Activated CD4-positive, alpha-beta T cell treated with anti-CD3 and anti-CD28 coated beads, Interleukin-2, amount 50 U/mL, for 4 hours (primary cell): Measurements from ENCODE around the gene NLGN1.
"Not testable (repeated sequence)": the region's sequence is repeated elsewhere in the genome, so short reads cannot be mapped to it uniquely, and the experiment has no call there.

ENCODE experiments used
- DNase-seq, 2 experiments: peaks; one replicate each; pipeline ENCODE4 v3.0.0-alpha.2; 2020

The NLGN1 gene

GRCh38 chr3:173439004-173439403, 41.5 kb downstream of the NLGN1 start:
- DNase-seq = no peak

DNA sequence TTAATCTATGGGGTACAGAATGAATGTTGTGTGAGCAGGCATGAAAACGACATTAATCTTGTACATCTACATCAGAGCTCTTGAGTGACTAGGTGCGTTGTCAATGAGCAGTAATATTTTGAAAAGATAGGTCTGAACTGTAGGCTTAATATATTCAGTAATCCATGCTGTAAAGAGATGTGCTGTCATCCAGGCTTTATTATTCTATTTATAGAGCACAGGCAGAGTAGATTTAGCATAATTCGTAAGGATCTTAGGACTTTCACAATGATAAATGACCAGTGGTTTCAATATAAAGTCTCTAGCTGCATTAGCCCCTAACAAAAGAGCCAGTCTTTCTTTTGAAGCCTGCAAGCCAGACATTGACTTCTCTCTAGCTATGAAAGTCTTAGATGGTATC, 43.0 kb downstream of the NLGN1 start:
- no peak for DNase-seq

DNA sequence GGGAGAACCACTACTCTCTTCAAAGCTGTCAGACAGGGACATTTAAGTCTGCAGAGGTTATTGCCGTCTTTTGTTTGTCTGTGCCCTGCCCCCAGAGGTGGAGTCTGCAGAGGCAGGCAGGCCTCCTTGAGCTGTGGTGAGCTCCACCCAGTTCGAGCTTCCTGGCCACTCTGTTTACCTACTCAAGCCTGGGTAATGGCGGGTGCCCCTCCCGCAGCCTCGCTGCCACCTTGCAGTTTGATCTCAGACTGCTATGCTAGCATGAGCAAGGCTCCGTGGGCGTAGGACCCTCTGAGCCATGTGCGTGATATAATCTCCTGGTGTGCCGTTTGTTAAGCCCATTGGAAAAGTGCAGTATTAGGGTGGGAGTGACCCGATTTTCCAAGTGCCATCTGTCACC, 54.0 kb downstream of the NLGN1 start:
- DNase-seq = not testable (repeated sequence)

DNA sequence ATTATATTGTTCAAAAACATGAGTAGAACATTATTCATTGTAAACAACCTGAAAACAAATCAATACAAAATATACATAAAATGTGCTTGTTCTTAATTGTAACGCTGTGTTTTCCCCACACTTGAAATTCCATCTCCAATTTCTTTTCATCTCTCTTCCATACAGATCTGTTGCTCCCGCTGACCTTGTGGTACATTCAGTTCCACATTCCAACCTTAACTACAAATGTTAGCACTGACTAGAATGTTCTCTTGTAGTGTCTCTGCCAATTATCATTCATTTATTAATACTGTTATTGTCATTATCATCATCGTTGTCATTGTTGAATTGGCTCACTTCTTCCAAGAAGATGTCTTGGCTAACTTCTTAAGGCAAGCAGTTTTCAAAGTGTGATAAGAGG, 65.7 kb downstream of the NLGN1 start:
- DNase-seq = no peak

DNA sequence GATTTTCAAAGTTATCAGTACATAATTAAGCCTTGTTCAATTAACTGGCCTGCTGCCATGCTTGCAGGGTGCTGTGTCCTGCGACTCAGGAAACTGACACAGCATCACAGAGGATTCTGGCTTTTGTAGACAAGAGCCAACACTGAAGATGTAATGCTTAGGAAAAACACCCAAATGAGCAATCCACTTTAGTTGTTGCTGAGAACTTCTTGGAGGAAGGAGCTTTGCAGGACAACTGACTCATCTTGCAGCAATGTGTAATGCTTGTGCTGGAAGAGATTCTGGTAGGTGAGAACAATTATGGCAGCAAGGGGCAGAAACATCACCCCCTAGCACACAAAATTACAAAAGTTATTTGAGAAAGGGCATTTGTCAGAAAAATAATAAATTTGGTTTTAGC, 67.6 kb downstream of the NLGN1 start:
- no peak for DNase-seq

DNA sequence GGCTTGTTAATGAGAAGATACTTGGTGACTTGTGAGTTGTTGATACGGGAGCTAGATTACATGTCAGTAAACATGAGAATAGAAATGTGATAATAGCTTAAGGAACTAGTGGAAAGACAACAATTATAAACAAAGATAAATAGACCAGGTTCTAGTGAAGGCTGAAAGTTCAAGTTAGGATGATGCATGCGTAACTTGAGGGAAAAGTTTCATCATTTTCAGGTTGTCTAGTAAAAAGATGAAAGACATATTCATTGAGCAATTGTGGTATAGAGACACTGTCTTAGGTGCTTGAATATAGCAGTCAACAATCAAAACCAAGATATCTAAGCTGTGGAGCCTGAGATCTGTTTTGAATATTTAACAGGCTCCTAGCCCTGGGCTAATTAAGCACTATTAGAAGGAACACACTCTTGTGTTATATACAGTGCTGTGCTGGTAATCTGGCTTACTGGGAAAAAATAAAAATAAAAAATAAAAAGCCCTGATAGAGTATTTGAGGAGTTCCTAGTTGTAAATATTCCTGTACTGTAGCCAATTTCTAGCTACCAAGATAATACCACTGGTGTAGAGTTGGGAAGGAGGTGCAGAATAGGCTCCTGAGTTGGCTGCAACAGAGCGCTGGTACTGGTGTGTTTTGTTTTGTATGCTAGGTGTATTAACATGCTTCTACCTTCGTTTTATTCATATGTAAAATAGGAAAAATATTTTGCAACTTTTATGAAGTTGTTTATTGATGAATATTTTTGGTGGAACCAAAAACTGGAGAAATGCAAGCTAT, 68.5 kb downstream of the NLGN1 start:
- DNase-seq = no peak

GRCh38 chr3:173467501-173467900, 70.0 kb downstream of the NLGN1 start:
- no peak for DNase-seq

GRCh38 chr3:173473237-173473636, 75.7 kb downstream of the NLGN1 start:
- no peak for DNase-seq

GRCh38 chr3:173479301-173479700, 81.8 kb downstream of the NLGN1 start:
- DNase-seq = no peak

DNA sequence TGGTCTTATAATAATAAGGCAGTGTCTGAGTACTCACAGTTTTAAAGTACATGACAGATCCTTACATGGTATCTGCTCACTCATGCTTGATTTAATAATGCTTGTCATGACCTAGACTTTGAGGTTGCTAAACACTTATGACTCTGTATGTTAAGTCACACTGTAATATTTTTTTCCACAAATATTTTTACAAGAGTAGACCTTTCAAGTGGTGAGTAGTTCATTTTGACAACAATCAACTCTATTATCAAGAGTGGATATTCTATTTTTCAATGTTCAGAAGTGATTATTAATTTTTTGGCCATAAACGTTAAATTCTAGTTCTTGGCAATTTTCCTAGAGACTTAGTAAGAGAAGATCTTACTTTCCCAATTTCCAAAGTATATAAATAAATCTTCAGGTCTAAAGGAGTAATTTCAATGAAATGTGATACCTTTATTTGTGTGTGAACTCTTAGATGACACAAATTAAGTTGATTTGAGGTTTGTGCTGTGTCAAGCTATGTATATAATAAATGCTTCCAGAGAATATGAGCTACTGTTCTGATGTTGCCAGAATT, 104.5 kb downstream of the NLGN1 start:
- no peak for DNase-seq

DNA sequence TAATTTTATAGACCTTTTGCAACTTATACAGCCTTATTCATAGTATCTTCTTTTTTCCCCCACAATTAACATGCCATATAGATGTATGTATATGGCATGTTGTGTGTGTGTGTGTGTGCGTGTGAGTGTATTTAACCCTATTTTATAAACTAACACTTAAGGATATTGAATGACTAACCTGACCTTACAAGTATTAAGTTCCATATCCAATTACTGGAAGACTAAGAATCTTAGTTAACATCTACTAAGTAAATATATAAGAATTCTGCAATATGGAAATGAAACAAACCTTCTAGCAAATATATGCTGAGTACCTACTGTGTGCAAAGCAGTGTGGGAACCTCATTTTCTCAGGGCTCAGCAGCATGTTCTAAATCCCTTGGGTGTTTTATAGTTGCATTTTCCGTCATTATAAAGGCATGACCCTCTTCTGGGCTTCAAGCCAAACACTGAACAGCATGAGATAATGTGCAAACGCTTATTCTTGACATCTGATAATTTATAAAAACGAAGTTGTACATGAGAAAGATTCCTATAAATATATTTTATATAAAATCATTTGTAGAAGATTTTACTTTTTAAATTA, 105.5 kb downstream of the NLGN1 start:
- DNase-seq = no peak

DNA sequence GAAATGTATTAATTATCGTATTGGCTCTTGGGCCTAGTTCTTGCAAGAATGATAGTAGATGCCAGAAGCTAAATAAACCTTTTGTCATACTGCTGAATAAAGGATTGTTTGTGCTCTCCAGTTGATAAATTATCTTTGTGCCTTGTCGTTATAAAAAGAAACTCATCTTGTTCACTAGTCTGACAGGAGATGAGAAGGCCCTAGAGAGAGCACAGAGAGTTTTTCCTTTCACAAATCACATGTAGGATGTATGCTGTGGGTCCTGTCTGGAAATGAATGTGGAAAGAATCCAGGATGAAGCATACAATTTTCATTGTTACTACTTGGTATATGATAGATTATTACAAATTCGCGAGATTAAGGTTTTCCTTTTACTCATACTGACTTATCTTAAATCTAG, 113.0 kb downstream of the NLGN1 start:
- no peak for DNase-seq

DNA sequence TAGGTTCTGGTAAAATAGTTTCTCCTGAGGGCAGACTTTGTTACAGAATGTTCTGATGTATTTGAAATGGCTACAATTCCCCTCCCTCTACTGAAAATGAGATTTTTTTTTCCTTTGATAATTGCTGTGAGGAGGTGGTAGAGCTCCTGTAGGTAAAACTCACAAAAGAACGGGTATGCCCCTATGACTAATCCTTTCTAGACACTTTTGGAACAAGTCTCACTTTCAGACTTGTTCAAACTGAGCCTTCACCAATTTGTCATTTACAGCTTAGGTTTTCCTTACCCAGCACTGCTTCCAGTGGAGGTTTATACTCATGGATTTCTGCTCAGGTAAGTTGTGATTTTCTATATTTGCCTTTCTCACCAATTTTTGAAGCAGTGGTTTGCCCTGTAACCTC, 115.6 kb downstream of the NLGN1 start:
- no peak for DNase-seq

DNA sequence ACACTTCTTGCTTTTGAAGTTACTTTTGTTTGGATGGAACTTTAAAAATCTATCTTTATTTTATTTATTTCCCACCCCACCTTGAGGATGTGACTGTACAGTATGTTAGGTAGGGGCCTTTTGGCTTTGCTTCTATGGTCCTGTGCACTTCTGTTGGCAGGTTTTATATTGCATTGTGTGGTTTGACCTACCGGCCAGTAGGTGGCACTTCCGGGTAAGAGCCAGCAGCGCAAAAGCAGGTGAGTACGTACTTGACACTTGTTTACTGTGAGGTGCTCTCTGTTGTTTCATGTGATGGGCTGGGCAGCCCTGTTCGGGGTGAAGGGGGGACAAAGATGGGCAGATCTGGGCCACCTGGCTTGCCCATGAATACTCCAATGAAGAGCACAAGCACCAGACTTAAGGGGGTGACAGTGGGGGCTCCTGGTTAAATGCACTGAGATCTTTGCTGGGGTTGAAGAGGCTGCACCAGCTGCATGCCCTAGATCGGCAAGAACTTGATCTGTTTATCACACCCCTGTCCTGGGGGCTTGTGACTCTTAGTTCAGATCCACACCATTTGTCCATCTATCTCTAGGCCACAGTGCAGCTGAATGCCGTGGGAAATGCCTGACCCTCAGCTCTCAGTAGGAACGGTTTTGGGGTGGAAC, 131.6 kb downstream of the NLGN1 start:
- no peak for DNase-seq

DNA sequence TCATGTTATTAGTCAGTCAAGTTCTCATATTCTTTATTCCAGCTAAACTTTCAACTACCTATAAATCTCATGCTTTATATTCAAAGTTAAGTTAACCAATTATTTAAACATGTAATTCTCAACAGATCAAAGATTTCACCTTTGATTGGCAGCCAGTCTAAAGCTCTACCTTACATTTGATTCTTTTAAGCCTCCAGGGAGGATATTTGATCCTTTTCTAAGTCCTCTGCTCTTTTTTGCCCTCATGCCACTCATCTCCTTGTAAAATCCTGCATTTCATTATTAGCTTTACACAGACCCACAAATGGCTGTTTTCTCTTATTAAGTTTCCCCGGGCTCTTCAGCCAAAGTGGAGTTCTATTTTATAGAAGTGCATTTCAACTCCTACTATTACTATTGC, 134.1 kb downstream of the NLGN1 start:
- no peak for DNase-seq

DNA sequence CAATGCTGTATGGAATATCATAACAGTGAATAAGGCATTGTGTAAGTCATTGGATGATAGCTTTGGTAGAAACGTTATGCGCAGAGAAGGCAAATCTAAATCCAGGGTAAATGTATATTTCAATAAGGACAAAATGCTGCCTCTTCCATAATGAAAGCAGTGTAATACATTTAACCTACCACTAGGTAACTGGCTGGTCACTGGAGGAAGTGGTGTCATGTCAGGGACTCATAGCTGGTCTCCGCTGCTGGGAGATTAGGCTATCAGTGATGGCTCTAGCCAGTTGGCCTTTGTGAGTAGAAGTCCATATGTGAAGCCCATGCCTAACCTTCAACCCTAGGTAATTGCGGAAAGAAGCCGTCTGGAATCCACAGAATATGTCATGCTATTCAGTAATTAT, 140.9 kb downstream of the NLGN1 start:
- DNase-seq = no peak

DNA sequence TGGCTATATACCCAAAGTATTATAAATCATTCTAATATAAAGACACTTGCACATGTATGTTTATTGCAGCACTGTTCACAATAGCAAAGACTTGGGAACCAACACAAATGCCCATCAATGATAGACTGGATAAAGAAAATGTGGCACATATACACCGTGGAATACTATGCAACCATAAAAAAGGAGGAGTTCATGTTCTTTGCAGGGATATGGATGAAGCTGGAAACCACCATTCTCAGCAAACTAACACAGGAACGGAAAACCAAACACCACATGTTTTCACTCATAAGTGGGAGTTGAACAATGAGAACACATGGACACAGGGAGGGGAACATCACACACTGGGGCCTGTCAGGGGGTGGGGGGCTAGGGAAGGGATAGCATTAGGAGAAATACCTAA, 148.0 kb downstream of the NLGN1 start:
- not testable (repeated sequence) for DNase-seq

- DNase-seq = no peak
These were observed 149.5 kb downstream of the NLGN1 start for GRCh38 chr3:173547070-173547469.

DNA sequence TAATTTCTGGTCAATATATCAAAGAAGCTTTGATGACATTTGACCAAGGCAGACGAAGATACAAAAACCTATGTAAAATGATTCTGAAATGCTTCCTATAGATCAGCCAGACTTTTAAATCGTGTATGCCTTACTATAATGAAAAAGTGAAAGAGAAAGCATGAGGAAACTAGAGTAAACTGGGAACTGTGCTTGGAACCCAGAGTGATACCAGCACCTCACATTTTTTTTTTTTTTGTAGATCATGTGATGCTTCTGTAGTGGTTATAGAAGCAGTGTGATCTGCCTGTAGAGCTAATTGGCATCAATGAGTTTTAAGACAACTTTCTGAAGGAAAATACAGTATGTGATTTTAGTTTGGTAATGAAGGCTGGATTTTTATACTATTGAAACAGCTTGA, 150.7 kb downstream of the NLGN1 start:
- no peak for DNase-seq

- no peak for DNase-seq
These were observed 155.0 kb downstream of the NLGN1 start for GRCh38 chr3:173552526-173552925.

DNA sequence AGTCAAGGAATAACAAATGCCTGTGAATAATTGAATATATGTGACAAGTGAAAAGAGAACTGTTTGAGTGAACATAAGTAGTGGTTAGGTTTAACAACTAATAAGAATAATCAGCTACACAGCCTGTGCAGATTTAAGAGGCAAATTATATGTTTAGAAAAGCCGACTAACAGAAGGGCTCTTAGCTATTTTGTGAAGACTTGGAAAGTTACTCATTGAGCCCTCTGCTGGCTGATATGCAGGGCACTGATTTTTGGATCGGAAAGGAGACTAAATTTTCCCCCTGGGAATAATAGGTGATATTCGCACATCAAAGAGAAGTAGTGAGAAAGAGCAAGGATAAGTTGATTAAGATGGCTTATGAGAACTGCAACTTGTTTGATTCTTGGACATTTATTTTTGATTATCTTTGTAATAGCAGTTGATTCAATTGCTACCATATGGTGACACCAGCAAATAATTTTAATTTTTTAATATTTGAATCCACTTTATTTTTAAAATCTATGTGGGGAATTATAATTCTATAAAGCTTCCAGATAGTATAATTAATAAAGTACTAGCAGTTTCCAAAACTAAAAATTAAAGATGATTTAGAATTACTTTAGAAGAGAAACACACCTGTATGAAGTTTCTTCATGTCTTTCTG, 156.2 kb downstream of the NLGN1 start:
- no peak for DNase-seq

- DNase-seq = no peak
These were observed 159.0 kb downstream of the NLGN1 start for GRCh38 chr3:173556546-173556945.

DNA sequence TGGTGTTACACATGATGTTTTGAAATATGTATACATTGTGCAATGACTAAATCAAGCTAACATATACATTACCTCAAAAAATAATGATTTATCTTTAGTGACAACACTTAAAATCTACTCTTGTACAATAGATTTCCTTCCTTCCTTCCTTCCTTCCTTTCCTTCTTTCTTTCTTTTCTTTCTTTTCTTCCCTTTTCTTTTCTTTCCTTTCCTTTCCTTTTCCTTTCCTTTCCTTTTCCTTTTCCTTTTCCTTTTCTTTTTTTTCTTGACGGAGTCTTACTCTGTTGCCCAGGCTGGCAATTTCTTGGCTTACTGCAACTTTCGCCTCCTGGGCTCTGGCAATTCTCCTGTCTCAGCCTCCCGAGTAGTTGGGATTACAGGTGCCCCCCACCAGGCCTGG, 170.5 kb downstream of the NLGN1 start:
- DNase-seq = no peak

DNA sequence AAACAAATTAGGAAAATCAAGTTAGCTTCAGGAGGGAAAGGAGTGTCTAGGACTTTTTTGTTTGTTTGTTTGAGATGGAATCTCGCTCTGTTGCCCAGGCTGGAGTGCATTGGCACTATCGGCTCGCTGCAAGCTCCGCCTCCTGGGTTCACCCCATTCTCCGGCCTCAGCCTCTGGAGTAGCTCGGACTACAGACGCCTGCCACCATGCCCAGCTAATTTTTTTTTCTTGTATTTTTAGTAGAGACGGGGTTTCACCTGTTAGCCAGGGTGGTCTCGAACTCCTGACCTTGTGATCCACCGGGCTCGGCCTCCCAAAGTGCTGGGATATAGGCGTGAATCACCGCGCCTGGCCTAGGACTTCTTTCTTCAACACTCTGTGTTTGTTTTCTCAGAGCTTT, 171.1 kb downstream of the NLGN1 start:
- DNase-seq = no peak
